Measurements from ENCODE around the gene CD82. TPM values are rescaled to one million over a fixed set of nuclear protein-coding genes. Genes with fewer than 3 reads are reported as not detected.

CD82 gene
- total RNA-seq, 1 donor from 2014 or later: 475 TPM

DNA sequence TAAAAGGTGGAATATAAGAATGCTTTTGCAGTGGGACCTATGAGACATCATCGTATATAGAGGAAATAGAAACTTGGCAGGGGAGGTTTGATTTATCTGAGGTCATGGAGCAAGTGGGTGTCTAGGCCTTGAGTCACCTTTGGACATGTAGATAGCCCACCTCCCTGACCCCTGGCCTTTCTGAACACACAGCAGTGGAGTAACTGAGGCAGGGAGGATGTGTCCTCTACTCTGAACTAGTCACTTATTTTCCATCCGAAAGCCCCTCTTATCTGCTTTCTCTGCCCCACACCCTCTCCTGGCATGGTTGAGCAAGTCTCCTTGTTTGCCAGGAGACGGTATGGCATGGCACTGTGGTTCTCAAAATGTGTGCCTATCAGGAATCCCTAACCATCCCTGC lies 7.9 kb downstream of the CD82 start:
- intact Hi-C loops (cut with micrococcal nuclease): no loop called here

DNA sequence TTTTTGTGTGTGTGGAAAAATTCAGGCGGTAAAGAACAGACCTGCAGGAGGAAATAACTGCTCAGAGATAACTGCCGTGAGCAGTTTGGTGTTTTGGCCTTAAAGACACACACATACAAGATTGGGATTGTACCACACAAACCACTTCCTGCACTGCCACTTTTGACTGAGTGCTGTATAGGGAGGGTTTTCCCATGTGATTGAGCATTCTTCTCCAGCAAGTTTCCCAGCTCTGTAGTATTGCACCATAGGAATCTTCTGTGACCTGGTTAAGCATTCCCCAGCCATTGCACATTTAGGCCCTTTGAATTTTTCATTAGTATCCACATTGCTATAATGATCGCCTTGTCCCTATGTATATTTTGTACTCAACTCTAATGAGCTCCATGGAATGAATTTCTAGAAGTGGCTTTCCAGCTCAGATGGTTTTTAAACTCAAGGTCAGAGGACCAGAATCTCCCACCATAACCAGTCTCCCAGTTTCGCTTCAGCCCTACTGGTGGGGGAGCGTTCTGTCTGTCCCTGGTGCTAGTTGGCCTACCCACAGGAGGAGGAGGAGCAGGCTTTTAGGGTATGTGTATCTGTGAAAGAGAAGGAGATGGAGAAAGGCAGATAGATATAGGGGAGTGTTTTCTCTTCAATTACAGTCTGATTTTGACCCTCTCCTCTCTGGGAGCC lies 9.3 kb downstream of the CD82 start:
- intact Hi-C loops (cut with micrococcal nuclease): loop anchor here (1.0 kb wide), 2 partner anchors 18 to 23 kb away; no protein-coding TSS in a partner anchor

DNA sequence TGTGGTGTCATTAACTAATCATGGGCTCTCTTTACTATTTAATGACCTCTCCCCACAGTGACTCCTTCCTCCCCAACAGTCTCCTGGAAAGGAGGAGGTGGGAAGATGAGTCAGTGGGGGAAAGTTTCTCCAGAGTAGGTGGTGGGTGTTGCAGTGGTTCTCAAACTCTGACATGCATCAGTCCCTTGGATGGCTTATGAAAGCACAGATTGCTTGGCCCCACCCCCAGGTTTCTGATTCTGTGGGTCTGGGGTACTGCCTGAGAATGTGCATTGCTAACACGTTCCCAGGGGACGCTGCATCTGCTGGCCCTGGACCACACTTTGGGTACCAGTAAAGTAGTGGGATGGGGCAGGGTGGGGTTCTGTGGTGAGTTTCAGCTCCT lies 9.8 kb downstream of the CD82 start:
- intact Hi-C loops (cut with micrococcal nuclease): no loop called here

DNA sequence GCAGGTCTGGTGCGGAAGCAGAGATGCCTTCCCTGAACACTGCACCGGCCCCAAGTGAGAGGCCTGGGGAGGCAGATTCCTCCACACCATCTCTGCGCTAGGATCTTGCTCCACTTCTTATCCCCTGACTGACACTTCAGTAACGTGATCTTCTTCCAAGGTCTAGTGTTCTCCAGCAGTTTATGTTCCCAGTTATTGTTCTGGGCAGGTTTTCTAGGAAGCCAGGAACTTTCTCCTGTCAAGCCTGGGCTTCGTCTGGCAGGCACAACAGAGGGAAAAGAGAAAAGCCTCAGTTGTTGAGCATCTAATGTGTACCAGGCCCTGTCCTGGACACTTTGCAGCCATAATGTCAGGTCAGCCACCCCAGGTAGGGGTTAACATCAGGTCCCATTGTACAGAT lies 10.5 kb downstream of the CD82 start:
- intact Hi-C loops (cut with micrococcal nuclease): no loop called here

DNA sequence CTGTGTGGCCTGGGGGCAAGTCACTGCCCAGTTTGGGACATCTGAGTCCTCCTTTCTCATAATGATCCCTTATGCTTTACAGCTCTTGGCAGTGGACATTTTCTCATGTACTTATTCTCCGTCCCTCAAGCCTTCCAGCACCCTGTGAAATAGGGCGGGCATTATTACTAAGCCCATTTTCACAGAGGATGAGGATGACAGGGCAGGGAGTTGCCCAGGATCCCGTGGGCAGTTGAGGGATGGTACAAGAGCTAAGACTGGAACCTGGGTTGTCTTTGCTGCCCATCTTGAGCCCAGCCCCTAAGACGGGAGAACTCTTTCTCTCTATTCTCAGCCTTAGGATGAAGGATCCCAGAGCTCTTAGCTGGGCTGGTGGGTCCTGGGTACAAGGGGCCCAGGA lies 11.2 kb downstream of the CD82 start:
- intact Hi-C loops (cut with micrococcal nuclease): no loop called here

DNA sequence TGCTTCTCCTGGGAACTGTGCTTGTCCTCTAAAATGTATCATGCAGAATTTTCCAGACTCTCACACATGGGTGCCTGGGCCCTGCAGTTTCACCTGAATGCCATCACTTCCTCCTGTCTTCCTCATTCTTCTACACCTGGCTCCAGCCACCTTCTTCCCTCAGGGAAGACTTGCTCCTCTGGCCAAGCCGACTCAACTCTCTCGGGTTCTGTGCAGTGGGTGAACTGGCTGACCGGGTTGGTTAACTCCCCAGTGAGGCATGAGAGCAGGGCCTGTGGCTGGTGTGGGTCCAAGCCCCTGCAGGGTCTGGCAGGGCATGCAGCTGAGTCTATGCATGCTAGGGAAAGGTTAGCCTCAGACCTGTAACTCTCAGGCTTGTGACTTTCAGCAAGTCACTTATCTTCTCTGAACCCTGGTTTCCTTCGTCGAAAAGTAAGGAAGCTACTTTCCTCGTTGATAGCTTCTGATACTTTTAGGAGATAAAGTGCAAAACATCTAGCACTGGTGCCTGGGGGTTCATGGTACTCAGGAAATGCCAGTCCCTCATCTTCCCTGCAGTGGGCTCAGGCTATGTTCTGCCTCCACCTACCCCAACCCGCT lies 11.9 kb downstream of the CD82 start:
- intact Hi-C loops (cut with micrococcal nuclease): no loop called here

DNA sequence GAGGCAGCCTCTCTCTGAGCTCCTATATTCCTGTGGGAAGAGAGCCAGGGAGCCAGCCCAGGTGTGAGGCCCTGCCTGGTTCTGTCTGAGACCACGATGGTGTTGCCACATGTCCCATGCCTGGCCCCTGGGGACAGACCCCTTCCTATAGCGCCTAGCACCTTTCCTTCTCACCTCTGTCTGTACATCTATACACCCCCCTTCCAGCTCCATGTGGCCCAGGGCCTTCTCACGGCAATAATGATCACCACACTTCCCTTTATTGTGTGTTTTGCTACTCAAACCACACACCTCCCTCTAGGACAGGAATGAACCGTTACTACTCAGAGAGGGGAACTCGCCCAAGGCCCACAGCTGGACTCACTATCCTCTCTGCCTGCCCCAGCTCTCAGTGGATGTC lies 12.8 kb downstream of the CD82 start:
- intact Hi-C loops (cut with micrococcal nuclease): no loop called here

DNA sequence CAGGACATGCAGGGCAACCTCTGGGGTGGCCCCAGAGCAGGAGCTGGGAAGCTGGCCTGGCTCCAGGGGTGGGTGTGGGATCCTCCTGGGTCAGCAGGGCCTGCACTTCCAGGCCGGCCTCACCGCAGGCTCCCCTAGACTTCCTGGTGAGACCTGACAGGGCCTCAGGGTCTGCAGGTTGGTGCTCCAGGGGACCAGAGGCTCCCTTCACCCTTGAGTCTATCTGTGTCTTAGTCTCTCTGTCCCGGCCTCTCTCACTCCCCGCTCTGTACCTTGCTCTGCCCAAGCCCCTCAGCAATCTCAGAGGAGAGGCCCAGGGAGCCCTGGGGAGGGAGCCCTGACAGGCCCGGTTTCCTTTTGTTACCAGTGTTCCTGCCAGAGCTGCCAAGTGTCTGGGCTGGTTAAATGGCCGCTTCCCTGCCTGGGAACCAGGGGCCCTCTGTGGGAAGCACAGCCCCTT lies 13.9 kb downstream of the CD82 start:
- intact Hi-C loops (cut with micrococcal nuclease): no loop called here

DNA sequence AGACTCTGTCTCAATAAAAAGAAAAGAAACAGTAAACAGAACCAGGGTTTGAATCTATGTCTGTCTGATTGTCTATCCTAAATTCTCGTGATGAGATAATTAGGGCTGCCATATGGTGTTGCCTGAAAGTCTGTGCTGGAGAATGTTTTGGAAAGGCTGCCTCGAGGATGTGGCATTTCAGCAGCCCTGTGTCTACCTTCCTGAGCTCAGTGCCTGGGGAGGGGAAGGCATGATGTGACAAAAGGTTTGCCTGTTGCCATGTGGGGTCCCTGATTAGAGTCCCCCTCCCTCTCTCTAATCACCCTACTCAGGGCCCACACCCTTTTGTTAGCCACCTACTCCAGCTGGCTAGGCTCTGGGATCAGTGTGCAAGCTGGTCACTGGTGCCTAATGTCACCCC lies 15.2 kb downstream of the CD82 start:
- intact Hi-C loops (cut with micrococcal nuclease): no loop called here

DNA sequence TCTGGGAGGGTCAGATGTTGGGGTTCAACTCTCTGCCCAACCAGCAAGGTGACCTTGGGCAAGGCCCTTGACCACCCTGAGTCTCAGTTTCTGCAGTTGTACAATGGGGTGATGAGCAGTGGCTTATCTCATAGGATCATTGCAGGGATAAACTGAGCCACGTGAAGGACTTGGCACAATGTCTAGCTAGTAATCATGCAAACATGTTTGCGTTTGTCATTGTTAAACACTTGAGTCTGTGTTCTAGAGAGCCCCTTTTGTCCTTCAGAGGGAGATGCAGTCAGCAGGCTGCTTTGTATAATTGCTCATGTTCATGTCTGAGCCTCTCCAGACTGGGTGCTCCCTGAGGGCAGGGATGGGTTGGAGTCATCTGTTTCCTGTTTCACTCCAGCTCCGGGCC lies 15.8 kb downstream of the CD82 start:
- intact Hi-C loops (cut with micrococcal nuclease): no loop called here

DNA sequence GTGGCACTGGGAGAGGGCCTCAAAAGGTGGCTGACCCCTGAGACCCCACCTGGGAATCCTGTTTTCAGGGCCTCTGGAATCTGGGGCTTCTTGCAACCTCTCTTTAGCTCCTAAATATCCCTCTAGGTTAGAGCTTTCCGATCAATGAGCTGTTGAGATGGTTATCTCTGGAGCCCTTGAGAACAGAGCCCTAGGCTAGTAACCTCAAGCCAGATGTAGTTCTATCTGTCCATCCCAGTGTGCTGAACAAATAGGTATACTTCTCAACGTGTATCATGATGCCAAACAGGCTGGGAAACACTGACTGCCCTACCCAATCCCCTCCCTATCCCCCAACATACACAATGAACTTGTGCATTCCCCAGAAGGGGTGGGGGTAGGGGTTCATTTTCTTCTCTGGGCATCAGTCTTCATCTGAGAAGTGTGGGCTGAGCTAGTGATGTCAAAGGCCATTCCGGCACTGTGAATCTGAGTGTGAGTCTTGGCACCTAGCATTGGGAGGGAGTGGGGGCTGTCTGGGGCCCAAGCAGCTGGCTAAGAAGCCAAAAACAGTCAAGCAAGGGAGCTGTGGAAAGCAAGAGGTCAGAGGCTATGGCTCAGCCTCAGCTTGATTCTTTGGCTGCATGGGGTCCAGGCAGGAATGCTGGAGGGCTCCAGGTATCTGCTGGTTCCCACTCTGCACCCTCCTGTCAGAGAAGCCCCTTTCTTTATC lies 17.3 kb downstream of the CD82 start:
- intact Hi-C loops (cut with micrococcal nuclease): no loop called here

DNA sequence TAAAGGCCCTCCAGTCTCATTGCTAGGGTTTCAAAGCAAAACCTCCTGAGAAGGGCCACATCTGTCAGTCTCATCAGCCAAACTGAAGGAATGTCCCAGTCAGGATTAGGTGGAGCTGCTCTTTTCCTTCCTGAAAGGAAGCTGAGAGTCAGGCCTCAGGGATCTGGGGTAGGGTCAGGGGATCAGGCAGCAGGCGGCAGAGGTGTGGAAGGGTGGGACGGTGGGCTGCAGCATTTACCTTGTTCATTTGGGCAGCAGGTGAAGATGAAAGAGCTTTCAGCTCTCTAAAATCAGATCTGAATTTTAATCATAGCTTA lies 17.8 kb downstream of the CD82 start:
- intact Hi-C loops (cut with micrococcal nuclease): no loop called here

DNA sequence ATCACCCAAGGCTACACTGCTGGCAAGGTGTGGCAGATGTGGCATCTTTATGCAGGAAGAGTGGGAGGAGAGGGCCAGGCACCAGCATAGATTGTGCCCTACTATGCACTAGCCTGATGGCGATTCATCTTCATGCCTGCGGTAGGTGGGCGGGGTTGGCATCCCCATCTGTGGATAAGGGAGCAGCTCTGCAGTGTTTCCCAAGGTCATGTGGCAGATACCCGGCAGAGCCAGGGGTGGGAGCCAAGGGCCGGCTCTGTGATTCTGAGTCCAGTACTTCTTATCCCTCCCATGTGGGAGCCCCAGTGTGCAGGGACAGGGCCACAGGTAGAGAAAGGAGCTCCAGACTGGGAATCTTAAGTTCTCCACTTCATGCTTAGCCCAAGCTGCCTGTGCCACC lies 20.0 kb downstream of the CD82 start:
- intact Hi-C loops (cut with micrococcal nuclease): no loop called here

DNA sequence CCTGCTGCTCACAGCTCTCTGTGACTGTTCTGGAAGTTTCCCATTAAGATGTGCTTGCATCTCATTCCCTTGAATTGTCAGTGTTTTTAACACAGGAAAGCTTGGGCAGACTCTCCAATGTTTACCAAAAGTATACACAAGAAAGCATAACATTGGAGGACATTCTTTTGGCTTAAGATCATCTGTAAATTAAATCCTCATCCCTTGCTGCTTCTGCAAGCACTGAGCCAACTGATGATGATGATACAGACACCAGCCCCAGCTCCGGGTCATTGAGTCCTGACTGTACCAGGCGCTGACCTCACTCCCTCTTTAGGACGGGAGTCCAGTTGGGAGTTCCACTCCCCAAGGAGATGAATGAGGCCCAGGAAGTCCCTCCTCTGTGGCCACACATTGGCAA lies 23.8 kb downstream of the CD82 start:
- intact Hi-C loops (cut with micrococcal nuclease): no loop called here

DNA sequence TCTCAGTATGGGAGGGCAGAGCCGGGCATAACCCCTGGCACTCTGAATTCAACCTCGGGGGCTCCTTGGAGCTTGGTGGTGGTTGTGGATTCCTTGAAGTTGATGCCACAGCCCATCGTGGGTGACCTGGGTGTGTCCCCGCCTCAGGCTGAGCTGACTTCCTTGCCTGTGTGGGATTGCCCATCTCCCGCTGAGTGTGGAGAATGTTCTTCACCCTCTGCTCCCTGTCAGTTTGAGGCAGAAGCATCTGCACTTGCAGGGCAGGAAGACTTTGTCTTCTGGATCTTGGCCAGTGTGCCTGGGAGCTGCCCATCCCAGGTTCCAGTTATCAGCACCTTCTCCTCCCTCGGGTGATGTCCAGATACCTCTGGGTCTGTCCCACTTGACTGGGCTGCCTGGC lies 25.3 kb downstream of the CD82 start:
- intact Hi-C loops (cut with micrococcal nuclease): no loop called here

DNA sequence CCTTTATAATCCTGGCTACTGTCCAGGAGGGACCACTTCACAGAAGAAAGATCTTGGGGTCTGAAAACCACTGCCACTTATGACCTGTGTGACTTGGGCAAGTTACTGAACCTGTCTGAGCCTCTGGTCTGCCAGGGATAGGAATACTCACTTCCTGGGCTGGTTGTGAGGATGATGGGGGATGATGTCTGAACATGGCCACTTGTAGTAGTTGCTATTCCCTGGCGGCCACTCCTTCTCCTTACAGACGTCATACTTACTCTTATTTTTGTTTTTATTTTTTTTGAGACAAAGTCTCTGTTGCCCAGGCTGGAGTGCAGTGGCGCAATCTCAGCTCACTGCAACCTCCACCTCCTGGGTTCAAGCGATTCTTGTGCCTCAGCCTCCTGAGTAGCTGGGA lies 26.1 kb downstream of the CD82 start:
- intact Hi-C loops (cut with micrococcal nuclease): no loop called here

DNA sequence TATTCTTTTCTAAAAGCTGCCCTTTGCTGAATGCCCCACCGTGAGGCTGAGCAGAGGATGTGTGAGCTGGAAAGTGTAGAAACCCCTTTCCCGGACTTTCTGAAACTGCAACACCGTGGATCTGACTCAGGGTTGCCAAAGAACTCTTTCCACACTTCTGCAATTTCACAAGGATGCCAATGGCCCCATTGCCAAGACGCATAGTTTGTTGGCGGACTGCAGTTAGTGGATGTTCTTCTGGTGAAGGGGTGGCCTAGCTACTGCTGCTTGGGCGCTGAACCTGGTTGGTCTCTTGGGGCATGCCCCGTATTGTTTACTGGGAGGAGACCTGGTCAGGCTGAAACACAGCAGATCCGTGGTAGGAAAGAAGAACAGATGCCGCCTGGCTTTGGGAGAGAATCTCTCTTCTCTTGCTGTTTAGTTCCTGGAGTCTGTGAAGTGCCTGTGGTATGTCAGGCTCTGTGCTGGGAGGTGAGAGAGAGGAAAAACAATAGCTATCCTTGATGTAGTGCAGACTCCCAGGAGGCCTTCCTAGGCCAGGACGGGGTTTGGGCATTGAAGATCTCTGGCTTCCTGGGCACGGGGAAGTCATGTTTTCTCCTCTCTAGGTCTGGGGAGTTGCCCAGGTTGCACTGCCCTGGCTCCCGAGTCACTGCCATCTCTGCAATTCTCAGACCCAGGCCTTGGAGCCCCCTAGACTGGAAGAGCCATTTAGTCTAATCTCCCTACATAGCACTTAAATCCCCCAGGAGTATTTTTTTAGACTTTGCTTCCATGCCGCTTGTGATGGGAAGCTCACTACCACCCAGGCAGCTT lies 26.9 kb downstream of the CD82 start:
- intact Hi-C loops (cut with micrococcal nuclease): no loop called here

DNA sequence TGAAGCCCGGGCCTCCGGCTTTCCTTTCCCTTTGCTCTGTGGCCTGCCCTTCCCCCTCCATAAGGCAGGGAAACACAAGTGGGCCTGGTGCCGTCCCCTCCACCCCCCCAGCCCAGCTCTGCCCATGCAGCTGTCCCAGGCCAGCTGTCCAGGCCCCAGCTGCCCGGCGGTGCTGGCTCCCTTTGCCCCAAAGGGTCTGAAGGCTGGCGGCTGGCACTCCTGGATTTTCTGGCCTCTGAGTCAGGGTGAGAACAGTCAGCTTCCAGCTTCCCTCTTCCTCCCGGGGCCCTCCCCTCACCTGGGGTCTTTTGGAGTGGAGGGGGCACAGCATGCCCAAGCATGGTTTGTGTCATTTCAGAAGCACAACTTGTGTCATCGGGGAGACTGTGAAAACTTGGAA lies 27.8 kb downstream of the CD82 start:
- intact Hi-C loops (cut with micrococcal nuclease): no loop called here

DNA sequence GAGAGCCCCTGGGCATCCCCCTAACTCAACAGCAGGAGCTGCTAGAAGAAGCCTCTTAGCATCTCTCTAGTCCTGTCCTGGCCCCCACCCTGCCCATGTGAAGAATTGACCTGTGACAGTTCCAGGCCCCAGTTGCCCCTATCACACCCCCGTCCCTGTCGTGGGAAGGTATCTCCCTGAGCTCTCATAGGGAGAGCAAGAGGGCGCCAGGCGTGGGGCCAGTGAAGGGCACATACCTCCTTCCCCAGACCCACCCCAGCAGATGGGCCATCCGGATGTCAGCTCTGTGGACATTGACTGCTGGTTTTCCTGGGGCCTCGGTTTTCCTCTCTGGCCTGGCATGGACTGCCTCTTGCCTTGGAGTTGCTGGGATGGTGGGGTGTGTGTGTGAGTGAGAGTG lies 29.5 kb downstream of the CD82 start:
- intact Hi-C loops (cut with micrococcal nuclease): no loop called here

DNA sequence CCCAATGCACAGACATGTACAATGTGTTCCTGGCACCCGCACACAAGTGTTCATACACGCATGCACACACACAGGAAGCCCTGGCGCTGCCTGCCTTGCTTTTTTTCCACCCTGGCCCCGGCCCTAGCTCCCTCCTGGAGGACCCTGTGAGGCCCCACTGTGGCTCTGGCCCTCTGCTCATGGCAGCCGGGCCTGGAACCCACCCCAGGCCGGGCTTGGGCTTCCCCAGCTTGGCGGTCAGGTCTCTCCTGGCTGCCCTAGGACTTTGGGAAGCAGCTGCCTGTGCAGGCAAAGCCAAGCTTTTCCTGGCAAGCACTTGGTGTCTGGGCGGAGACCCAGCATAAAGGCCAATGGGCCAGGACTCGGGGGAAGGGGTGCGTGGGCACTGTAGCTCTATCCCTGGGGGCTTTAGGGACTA lies 30.5 kb downstream of the CD82 start:
- intact Hi-C loops (cut with micrococcal nuclease): loop anchor here (1.0 kb wide), 1 partner anchor 551 kb away; no protein-coding TSS in a partner anchor

DNA sequence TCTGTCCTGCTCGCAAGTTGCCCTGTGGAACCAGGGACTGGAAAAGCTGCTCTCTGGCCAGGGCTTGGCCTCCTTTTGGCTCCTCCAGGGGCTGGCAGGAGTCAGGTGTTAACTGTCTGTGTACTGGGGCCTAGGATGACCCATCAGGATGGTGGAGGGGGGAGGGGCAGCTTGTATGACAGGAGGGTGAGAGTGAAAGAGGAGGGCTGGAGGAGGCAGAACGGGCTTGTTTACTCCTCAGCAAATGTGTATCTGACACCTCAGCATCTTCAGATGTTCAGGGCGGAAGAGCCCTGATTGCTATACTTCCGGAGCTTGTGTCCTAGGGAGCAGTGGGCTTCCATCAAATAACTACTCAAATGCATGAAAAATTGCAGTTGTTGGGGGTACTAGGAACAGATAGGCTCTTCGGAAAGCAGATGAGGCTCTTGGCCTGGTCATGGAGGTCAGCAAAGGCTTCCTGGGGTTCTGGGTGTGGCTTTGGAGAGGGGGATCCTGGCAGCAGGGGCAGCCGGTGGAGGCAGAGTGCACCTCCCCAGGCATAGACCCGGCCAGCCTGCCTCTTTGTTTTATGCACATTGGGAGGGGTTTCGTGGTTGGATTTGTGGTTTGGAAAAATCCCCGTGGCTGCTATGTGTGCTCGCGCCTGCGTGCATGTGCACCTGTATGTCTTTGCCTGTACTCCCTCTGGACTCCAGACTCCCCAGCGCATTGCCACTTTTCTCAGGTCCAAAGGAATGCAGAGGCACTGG lies 31.2 kb downstream of the CD82 start:
- intact Hi-C loops (cut with micrococcal nuclease): loop anchor here (1.0 kb wide), 6 partner anchors 16 to 551 kb away; partner anchors contain the start of gene CD82
